Lung (tissue), 12 donors: ENCODE data around the gene RERE. TPM values are rescaled to one million over a fixed set of nuclear protein-coding genes. Genes with fewer than 3 reads are reported as not detected.

Experiments
- ATAC-seq: fragments of 200-7000 bp; cut with Tn5 transposase; one replicate; pipeline ENCODE4 v1.9.1; 2020; ENCODE audit warnings: moderate number of reproducible peaks; ENCODE audit not compliant: insufficient read depth, low FRiP score
- DNase-seq, 3 donors: peaks; one replicate each; pipeline ENCODE4 v3.0.0-alpha.2; 2013 to 2017
- H3K27ac ChIP-seq, 2 donors: one replicate each; pipeline ENCODE4 v1.5.1; 2013; ENCODE audit warnings: mild to moderate bottlenecking in 2 of 2, moderate library complexity in 2 of 2, control low read depth in 1 of 2, inconsistent platforms in 1 of 2, low read depth in 1 of 2, low read length in 1 of 2
- H3K27me3 ChIP-seq, 3 donors: one replicate each; pipeline ENCODE4 v1.5.1; 2013; ENCODE audit warnings: low read length in 2 of 3; ENCODE audit not compliant: control insufficient read depth in 3 of 3, insufficient read depth in 3 of 3
- H3K36me3 ChIP-seq, 4 donors: one replicate each; pipeline ENCODE4 v1.5.1; 2013; ENCODE audit warnings: low read length in 4 of 4, mild to moderate bottlenecking in 1 of 4, moderate library complexity in 1 of 4; ENCODE audit not compliant: control insufficient read depth in 4 of 4, insufficient read depth in 4 of 4
- H3K4me1 ChIP-seq, 5 donors: one replicate each; pipeline ENCODE4 v1.5.1; 2013; ENCODE audit warnings: low read length in 5 of 5, mild to moderate bottlenecking in 2 of 5, moderate library complexity in 1 of 5; ENCODE audit not compliant: control insufficient read depth in 5 of 5, insufficient read depth in 5 of 5
- H3K4me3 ChIP-seq: one replicate; pipeline ENCODE4 v1.5.1; 2013; ENCODE audit warnings: mild to moderate bottlenecking, control low read depth, moderate library complexity
- H3K9ac ChIP-seq, 2 donors: one replicate each; pipeline ENCODE4 v1.5.1; 2013; ENCODE audit warnings: low read length in 2 of 2, control low read depth in 1 of 2; ENCODE audit not compliant: insufficient read depth in 1 of 2
- H3K9me3 ChIP-seq, 4 donors: one replicate each; pipeline ENCODE4 v1.5.1; 2013; ENCODE audit warnings: low read length in 3 of 4, mild to moderate bottlenecking in 1 of 4, moderate library complexity in 1 of 4; ENCODE audit not compliant: control insufficient read depth in 4 of 4, insufficient read depth in 3 of 4
- CTCF ChIP-seq: IDR thresholded peaks from 2 replicates; pipeline ENCODE4 v1.5.1; 2012; ENCODE audit warnings: mild to moderate bottlenecking; ENCODE audit errors: control extremely low read depth, extremely low read depth
- WGBS, 2 donors: extraction: QIAGEN DNeasy Blood & Tissue Kit; methylation state at CpG; one replicate each; pipeline ENCODE4 v1.1.7; 2013; 5-methylcytosine and 5-hydroxymethylcytosine counted together
- polyA plus RNA-seq, 2 donors: library from polyadenylated mRNA; stranded (reverse); fragments of 200-250 nt; gene quantifications; one replicate each; pipeline ENCODE4 v1.2.1, GENCODE V29; 2013
- total RNA-seq, 2 donors: library from RNA; depleted of rRNA in 1 of 2; stranded (reverse); fragments of >200 nt in 1 of 2; gene quantifications; one replicate each; pipeline ENCODE4 v1.2.1, GENCODE V29; 2014 to 2021
- donor health status: control.
- donor health status: control.
- donor health status: Bipolar disorder and iron deficiency.
- donor health status: healthy.
- donor health status: DM: yes; HTN: yes; CAD: no.

The RERE gene
- total and polyA plus RNA-seq, 4 donors: 21.7 to 207 (median 57.5) TPM

GRCh38 chr1:8311068-8311718 is 506.2 kb downstream of the RERE start:
- WGBS, 2 donors: 86 to 87% methylated on average over 1 of the region's 1 CpG
- no peak overlapping the region for H3K27ac ChIP-seq

GRCh38 chr1:8307628-8308027 is 509.8 kb downstream of the RERE start:
- 78 to 82% methylated on average over 4 of the region's 4 CpGs for WGBS, 2 donors
- Histone ChIP-seq H3K9me3 (no peaks in the 10 kb centered on the region), H3K36me3 (no peaks in the 10 kb centered on the region), H3K27me3 (no peaks in the 10 kb centered on the region), H3K9ac (no peak overlapping the region), H3K27ac (no peak overlapping the region), H3K4me3 (no peak overlapping the region), H3K4me1 (peaks cover 0 to 3% (median 0%) of the 10 kb centered on the region in 5 donors)
- TF ChIP-seq CTCF: no peak
- DNase-seq (no peak), ATAC-seq (no peak)

More at GRCh38 chr1:8311068-8311718, 506.2 kb downstream of the RERE start:
- TF ChIP-seq CTCF: no peak
- no peak for DNase-seq
- H3K9me3 ChIP-seq: no peaks in the 10 kb centered on the region
- no peak for ATAC-seq
- no peaks in the 10 kb centered on the region for H3K36me3 ChIP-seq
- no peak overlapping the region for H3K9ac ChIP-seq
- H3K4me3 ChIP-seq: no peak overlapping the region
- H3K27me3 ChIP-seq: no peaks in the 10 kb centered on the region
- H3K4me1 ChIP-seq: peaks cover 0 to 25% (median 8%) of the 10 kb centered on the region in 5 donors

GRCh38 chr1:8303876-8304275 is 513.6 kb downstream of the RERE start:
- Histone ChIP-seq H3K9ac (no peak overlapping the region), H3K9me3 (no peaks in the 10 kb centered on the region), H3K27me3 (no peaks in the 10 kb centered on the region), H3K27ac (no peak overlapping the region), H3K36me3 (no peaks in the 10 kb centered on the region), H3K4me3 (no peak overlapping the region), H3K4me1 (peaks cover 0 to 3% (median 0%) of the 10 kb centered on the region in 5 donors)
- ATAC-seq (no peak), DNase-seq (no peak)
- no peak for TF ChIP-seq CTCF
- 89 to 91% methylated on average over 4 of the region's 4 CpGs for WGBS, 2 donors

GRCh38 chr1:8303141-8303540 is 514.3 kb downstream of the RERE start:
- H3K4me3 ChIP-seq: no peak overlapping the region

More at GRCh38 chr1:8303141-8303540, 514.3 kb downstream of the RERE start:
- 95 to 97% methylated on average over 3 of the region's 3 CpGs for WGBS, 2 donors
- H3K36me3 ChIP-seq: no peaks in the 10 kb centered on the region
- no peak overlapping the region for H3K9ac ChIP-seq
- no peak overlapping the region for H3K27ac ChIP-seq
- DNase-seq (no peak), ATAC-seq (no peak)
- H3K27me3 ChIP-seq: no peaks in the 10 kb centered on the region
- peaks cover 0 to 3% (median 0%) of the 10 kb centered on the region in 5 donors for H3K4me1 ChIP-seq
- H3K9me3 ChIP-seq: no peaks in the 10 kb centered on the region
- no peak for TF ChIP-seq CTCF
